GM18499 (cell line): Measurements from ENCODE around the gene LPAR1.
A peak's percentile ranks its signal among the peaks of the same experiment; 100 is the strongest.

ENCODE experiments used
- ATAC-seq: cut with Tn5 transposase; IDR thresholded peaks from one replicate; pipeline ENCODE4 v1.9.1; 2021; ENCODE audit warnings: moderate number of reproducible peaks; ENCODE audit not compliant: insufficient read depth, unreplicated experiment

The LPAR1 gene

DNA sequence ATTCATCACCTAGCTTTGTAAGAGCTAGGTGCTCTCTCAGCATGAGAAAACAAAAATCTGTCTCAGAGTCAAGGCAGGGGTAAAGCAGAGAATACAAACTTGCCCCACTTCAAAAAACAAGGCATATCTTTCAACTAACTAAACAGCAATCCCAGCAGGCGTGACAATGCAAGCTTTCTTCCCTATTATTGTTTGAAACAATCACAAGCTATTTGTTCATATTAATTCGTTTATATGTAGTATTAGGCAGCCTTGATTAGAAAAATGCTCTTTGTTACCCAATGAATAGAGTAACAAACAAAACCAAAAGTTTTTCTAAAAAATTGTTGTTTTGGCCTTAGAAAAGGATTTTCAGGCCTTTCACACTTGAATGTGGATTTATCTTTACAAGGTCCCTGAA, 71.1 kb downstream of the LPAR1 start:
- ATAC-seq = no peak

GRCh38 chr9:110960288-110960687, 78.0 kb downstream of the LPAR1 start:
- ATAC-seq = no peak

GRCh38 chr9:110958847-110959246, 79.4 kb downstream of the LPAR1 start:
- ATAC-seq = no peak

- ATAC-seq = peak; percentile 48
Measured at GRCh38 chr9:110954822-110955291, 83.4 kb downstream of the LPAR1 start.

GRCh38 chr9:110952540-110952859, 85.8 kb downstream of the LPAR1 start:
- ATAC-seq = no peak

GRCh38 chr9:110951805-110952539, 86.3 kb downstream of the LPAR1 start:
- ATAC-seq = no peak

DNA sequence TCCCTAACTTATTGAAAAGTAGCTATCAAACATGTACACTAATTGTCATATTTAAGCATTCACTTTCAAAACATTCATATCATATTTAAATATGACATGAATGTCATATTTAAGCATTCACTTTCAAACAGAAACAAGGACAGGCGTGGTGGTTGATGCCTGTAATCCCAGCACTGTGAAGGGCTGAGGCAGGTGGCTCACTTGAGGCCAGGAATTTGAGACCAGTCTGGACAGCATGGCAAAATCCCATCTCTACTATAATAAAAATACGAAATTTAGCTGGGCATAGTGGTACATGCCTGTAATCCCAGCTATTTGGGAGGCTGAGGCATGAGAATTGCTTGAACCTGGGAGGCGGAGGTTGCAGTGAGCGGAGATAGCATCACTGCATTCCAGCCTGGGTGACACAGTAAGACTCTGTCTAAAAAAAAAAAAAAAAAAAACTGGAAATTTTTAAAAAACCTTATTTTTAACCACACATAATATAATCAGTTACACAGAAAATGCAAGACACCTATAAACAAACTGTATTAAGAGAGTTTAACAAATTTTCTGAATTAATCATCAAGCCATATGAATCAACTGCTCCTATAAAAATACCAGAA, 88.1 kb downstream of the LPAR1 start:
- no peak for ATAC-seq

DNA sequence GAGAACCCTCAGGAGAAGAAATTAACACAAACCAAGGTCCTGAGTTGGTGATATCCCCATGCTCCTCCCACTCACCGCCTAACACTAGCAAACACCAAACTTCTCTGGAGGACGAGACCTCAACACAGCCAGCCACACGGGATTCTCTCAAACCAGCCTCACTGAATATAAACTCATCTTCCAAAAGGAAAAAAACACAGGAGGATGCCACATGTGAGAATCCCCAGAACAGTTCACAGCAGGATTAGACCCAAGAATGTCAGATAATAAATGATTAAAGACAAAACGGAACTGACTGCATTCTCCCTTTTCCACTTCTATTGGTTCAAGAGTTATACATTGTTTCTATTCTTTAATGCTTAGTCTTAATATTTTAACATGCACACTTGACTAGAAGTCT, 89.2 kb downstream of the LPAR1 start:
- no peak for ATAC-seq

DNA sequence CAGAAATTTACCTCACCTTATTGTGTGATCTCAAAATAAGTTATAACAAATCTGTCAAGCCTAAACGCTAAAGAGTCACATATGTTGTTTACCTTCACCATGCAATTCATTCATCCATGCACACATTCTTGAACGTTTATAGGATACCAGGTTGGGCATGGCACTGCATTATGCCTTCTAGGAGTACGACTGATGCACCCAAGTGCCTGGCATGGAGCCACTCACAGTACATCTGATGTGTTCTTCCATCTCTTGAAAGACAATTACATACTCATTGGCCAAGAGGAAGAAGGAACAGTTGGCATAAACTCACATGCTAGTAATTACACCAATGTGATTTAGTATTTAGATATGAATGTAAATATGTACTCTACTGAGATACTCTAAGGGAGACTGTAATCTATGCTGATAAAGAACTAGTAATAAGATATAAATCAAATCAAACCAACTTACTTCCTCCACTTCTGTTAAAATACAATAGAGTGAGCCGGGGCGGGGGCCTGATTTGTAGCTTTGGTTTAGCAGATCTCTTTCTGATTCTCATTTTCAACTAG, 90.7 kb downstream of the LPAR1 start:
- ATAC-seq = no peak

GRCh38 chr9:110942522-110942921, 95.7 kb downstream of the LPAR1 start:
- no peak for ATAC-seq

DNA sequence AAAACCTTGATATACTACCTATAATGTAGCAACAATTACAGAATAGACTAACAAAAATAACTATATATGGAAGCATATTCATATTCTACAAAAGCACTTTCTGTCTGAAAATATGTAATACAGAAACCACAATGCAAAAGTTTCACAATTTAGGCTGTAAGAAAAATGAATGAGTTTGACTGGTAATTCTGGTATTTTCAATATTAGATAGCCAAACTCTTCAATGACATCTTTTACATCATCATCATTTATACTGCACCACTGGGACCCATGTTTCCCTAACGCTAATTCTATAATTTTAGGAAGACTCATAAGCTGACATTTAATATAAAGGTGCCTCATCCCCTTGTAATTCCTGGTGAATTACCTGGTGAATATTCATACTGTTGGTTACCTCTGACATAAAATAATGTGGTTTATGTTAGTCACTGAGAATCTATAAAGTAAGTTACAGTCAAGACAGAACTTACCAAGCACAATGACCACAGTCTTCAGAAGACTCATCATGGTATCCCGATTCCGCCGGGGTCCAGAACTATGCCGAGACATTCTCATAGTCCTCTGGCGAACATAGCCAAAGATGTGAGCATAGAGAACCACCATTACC, 97.2 kb downstream of the LPAR1 start:
- ATAC-seq = no peak

DNA sequence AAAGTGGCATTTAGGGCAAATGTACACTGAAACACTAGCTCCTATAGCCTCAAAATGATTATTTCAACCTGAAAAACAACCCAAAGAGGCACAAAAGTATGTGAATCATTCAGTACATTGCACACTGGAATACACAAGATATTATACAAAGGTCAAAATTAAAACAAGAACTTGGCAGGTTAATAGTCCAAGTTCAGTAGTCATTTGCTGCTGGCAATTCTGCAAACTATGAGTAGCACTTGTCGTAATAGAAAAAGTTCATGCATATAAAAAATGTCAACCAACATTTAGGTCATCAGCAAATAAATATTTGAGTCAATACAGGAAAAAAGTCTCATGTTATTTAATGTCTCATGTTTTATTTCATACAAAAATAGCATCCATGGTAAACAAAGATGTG, 98.7 kb downstream of the LPAR1 start:
- ATAC-seq = no peak

GRCh38 chr9:110939047-110939446, 99.2 kb downstream of the LPAR1 start:
- ATAC-seq = no peak

- no peak for ATAC-seq
Measured at GRCh38 chr9:110938242-110938641, 100.0 kb downstream of the LPAR1 start.

GRCh38 chr9:110936719-110937452, 101.4 kb downstream of the LPAR1 start:
- ATAC-seq = no peak

- no peak for ATAC-seq
Measured at GRCh38 chr9:110936237-110936636, 102.0 kb downstream of the LPAR1 start.

- ATAC-seq = no peak
Measured at GRCh38 chr9:110935829-110936228, 102.4 kb downstream of the LPAR1 start.

GRCh38 chr9:110933350-110934001, 104.8 kb downstream of the LPAR1 start:
- ATAC-seq = no peak

DNA sequence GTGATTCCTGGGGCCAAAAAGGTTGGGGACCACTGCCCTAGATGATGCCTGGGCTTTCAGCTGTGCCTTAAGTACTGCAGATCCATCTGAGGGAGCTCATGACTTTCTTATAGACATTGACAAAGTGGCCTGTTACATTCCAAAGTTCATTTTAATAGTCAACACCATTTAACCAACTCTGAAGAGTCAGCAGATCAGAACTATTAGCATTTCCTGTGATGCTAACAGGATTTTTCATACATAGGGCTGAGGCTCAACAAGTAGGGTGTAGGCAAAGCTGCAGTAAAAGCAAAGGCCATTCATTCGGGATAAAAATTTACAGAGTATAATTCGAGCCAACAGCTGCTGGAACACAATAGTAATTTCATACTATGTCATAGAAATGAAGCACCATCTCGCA, 105.4 kb downstream of the LPAR1 start:
- ATAC-seq = no peak

GRCh38 chr9:110928599-110928998, 109.7 kb downstream of the LPAR1 start:
- no peak for ATAC-seq
